GM23338 (cell line): ENCODE data around the gene CD72. TPM values are rescaled to one million over a fixed set of nuclear protein-coding genes. Genes with fewer than 3 reads are reported as not detected.

ENCODE experiments used
- CREB1 ChIP-seq: fragments of 250-450 bp; sonication (Bioruptor Pico); IDR thresholded peaks from 2 replicates; pipeline ENCODE4 v1.5.0; 2020; ENCODE audit warnings: low read depth, mild to moderate bottlenecking, moderate library complexity
- POLR2AphosphoS5 ChIP-seq: IDR thresholded peaks from 2 replicates; pipeline ENCODE4 v1.6.1; 2016; ENCODE audit warnings: antibody characterized with exemption, low read depth
- polyA plus RNA-seq: library from polyadenylated mRNA; unstranded; fragments of >200 nt; fragmentation: Nextera tagmentation; extraction: Ambion mirVana; gene quantifications from 2 replicates; pipeline ENCODE4 v1.2.1, GENCODE V29; 2016
- total RNA-seq: library from RNA; depleted of rRNA; stranded (reverse); fragments of >200 nt; shearing (Covaris generic); gene quantifications from 2 replicates; pipeline ENCODE4 v1.2.3, GENCODE V29; 2014
- TF ChIP-seq, protein P1 (sequence below): fragments of 250-450 bp; sonication (Bioruptor Pico); IDR thresholded peaks from 2 replicates; pipeline ENCODE4 v1.5.0; 2020; ENCODE audit warnings: mild to moderate bottlenecking, moderate library complexity
- TF ChIP-seq, protein P2 (sequence below): IDR thresholded peaks from one replicate; pipeline ENCODE4 v1.6.1; 2018; ENCODE audit warnings: antibody characterized with exemption; ENCODE audit not compliant: unreplicated experiment
- TF ChIP-seq, protein P3 (sequence below): IDR thresholded peaks from 2 replicates; pipeline ENCODE4 v1.6.1; 2016; ENCODE audit warnings: antibody characterized with exemption

Gene CD72
- total and polyA plus RNA-seq, 2 experiments from 2014 or later: 4.7 to 4.8 TPM

DNA sequence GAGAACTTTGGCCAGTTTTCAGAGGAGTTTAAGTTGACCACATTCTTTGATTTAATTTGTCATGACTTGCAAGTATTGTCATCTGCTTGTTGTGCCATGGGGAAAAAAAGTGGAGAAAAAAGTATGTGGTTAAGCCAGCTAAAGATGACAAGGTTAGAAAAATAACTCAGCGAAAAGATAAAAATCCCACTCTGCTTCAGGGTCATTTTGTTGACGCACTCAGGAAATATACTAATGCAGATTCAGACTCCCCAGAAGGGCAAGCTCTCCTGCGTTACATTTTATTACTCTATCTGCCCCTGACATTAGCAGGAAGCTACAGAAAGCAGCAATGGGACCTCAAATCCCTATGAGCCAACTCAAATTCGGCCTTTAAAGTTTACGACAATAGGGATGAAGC is 40.7 kb downstream of the CD72 start (continued):
- TF ChIP-seq, protein P1, sequence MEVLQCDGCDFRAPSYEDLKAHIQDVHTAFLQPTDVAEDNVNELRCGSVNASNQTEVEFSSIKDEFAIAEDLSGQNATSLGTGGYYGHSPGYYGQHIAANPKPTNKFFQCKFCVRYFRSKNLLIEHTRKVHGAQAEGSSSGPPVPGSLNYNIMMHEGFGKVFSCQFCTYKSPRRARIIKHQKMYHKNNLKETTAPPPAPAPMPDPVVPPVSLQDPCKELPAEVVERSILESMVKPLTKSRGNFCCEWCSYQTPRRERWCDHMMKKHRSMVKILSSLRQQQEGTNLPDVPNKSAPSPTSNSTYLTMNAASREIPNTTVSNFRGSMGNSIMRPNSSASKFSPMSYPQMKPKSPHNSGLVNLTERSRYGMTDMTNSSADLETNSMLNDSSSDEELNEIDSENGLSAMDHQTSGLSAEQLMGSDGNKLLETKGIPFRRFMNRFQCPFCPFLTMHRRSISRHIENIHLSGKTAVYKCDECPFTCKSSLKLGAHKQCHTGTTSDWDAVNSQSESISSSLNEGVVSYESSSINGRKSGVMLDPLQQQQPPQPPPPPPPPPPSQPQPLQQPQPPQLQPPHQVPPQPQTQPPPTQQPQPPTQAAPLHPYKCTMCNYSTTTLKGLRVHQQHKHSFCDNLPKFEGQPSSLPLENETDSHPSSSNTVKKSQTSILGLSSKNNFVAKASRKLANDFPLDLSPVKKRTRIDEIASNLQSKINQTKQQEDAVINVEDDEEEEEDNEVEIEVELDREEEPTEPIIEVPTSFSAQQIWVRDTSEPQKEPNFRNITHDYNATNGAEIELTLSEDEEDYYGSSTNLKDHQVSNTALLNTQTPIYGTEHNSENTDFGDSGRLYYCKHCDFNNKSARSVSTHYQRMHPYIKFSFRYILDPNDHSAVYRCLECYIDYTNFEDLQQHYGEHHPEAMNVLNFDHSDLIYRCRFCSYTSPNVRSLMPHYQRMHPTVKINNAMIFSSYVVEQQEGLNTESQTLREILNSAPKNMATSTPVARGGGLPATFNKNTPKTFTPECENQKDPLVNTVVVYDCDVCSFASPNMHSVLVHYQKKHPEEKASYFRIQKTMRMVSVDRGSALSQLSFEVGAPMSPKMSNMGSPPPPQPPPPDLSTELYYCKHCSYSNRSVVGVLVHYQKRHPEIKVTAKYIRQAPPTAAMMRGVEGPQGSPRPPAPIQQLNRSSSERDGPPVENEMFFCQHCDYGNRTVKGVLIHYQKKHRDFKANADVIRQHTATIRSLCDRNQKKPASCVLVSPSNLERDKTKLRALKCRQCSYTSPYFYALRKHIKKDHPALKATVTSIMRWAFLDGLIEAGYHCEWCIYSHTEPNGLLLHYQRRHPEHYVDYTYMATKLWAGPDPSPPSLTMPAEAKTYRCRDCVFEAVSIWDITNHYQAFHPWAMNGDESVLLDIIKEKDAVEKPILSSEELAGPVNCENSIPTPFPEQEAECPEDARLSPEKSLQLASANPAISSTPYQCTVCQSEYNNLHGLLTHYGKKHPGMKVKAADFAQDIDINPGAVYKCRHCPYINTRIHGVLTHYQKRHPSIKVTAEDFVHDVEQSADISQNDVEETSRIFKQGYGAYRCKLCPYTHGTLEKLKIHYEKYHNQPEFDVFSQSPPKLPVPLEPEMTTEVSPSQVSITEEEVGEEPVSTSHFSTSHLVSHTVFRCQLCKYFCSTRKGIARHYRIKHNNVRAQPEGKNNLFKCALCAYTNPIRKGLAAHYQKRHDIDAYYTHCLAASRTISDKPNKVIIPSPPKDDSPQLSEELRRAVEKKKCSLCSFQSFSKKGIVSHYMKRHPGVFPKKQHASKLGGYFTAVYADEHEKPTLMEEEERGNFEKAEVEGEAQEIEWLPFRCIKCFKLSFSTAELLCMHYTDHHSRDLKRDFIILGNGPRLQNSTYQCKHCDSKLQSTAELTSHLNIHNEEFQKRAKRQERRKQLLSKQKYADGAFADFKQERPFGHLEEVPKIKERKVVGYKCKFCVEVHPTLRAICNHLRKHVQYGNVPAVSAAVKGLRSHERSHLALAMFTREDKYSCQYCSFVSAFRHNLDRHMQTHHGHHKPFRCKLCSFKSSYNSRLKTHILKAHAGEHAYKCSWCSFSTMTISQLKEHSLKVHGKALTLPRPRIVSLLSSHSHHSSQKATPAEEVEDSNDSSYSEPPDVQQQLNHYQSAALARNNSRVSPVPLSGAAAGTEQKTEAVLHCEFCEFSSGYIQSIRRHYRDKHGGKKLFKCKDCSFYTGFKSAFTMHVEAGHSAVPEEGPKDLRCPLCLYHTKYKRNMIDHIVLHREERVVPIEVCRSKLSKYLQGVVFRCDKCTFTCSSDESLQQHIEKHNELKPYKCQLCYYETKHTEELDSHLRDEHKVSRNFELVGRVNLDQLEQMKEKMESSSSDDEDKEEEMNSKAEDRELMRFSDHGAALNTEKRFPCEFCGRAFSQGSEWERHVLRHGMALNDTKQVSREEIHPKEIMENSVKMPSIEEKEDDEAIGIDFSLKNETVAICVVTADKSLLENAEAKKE (CRISPR knock-in tag): no peak
- no peak for TF ChIP-seq POLR2AphosphoS5
- TF ChIP-seq, protein P2, sequence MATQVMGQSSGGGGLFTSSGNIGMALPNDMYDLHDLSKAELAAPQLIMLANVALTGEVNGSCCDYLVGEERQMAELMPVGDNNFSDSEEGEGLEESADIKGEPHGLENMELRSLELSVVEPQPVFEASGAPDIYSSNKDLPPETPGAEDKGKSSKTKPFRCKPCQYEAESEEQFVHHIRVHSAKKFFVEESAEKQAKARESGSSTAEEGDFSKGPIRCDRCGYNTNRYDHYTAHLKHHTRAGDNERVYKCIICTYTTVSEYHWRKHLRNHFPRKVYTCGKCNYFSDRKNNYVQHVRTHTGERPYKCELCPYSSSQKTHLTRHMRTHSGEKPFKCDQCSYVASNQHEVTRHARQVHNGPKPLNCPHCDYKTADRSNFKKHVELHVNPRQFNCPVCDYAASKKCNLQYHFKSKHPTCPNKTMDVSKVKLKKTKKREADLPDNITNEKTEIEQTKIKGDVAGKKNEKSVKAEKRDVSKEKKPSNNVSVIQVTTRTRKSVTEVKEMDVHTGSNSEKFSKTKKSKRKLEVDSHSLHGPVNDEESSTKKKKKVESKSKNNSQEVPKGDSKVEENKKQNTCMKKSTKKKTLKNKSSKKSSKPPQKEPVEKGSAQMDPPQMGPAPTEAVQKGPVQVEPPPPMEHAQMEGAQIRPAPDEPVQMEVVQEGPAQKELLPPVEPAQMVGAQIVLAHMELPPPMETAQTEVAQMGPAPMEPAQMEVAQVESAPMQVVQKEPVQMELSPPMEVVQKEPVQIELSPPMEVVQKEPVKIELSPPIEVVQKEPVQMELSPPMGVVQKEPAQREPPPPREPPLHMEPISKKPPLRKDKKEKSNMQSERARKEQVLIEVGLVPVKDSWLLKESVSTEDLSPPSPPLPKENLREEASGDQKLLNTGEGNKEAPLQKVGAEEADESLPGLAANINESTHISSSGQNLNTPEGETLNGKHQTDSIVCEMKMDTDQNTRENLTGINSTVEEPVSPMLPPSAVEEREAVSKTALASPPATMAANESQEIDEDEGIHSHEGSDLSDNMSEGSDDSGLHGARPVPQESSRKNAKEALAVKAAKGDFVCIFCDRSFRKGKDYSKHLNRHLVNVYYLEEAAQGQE: no peak
- TF ChIP-seq, protein P3, sequence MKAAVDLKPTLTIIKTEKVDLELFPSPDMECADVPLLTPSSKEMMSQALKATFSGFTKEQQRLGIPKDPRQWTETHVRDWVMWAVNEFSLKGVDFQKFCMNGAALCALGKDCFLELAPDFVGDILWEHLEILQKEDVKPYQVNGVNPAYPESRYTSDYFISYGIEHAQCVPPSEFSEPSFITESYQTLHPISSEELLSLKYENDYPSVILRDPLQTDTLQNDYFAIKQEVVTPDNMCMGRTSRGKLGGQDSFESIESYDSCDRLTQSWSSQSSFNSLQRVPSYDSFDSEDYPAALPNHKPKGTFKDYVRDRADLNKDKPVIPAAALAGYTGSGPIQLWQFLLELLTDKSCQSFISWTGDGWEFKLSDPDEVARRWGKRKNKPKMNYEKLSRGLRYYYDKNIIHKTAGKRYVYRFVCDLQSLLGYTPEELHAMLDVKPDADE: no peak
- no peak for TF ChIP-seq CREB1 (CRISPR knock-in tag)
